Vagina (tissue), 2 donors: ENCODE measurements around the gene LGALS4.

Experiments
- POLR2A ChIP-seq, 2 donors: fragments of 450-650 bp; IDR thresholded peaks; one replicate each; pipeline ENCODE4 v1.6.1; 2017; ENCODE audit warnings: antibody characterized with exemption in 2 of 2, mild to moderate bottlenecking in 2 of 2, moderate library complexity in 2 of 2
- POLR2AphosphoS5 ChIP-seq, 2 donors: sonication (generic); formaldehyde crosslinking; IDR thresholded peaks; one replicate each; pipeline ENCODE4 v1.9.0; 2017; ENCODE audit warnings: antibody characterized with exemption in 2 of 2, mild to moderate bottlenecking in 2 of 2, low read depth in 1 of 2; ENCODE audit not compliant: insufficient read depth in 1 of 2
- TF ChIP-seq, protein P1 (sequence below), 3 experiments: fragments of 450-650 bp in 2 of 3; fragments of 200-600 bp in 1 of 3; sonication (generic) in 1 of 3; IDR thresholded peaks; one replicate each; pipeline ENCODE4 v1.5.1; 2017 to 2019; ENCODE audit warnings: antibody characterized with exemption in 3 of 3, mild to moderate bottlenecking in 2 of 3, moderate library complexity in 2 of 3

DNA sequence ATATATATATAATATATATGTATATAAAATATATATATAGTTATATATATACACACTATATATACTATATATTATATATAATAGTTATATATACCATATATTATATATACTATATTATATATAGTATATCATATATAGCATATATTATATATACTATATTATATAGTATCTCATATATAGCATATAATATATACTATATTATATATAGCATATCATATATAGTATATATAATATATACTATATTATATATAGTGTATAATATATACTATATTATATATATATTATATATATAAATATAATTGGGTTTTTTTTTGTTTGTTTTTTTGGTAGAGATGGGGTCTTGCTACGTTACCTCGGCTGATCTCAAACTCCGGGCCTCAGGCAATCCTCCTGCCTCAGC lies 48.6 kb upstream of the LGALS4 start:
- TF ChIP-seq, protein P1, sequence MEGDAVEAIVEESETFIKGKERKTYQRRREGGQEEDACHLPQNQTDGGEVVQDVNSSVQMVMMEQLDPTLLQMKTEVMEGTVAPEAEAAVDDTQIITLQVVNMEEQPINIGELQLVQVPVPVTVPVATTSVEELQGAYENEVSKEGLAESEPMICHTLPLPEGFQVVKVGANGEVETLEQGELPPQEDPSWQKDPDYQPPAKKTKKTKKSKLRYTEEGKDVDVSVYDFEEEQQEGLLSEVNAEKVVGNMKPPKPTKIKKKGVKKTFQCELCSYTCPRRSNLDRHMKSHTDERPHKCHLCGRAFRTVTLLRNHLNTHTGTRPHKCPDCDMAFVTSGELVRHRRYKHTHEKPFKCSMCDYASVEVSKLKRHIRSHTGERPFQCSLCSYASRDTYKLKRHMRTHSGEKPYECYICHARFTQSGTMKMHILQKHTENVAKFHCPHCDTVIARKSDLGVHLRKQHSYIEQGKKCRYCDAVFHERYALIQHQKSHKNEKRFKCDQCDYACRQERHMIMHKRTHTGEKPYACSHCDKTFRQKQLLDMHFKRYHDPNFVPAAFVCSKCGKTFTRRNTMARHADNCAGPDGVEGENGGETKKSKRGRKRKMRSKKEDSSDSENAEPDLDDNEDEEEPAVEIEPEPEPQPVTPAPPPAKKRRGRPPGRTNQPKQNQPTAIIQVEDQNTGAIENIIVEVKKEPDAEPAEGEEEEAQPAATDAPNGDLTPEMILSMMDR (IDR thresholded peaks at IDR 0.05), result no peak
- TF ChIP-seq POLR2A (IDR thresholded peaks at IDR 0.05) (no peak), POLR2AphosphoS5 (IDR thresholded peaks at IDR 0.05; ENCODE audit: insufficient read depth in 1 of 2, low read depth in 1 of 2) (no peak)
